ENCODE data around the gene RNF225. TPM values are rescaled to one million over a fixed set of nuclear protein-coding genes. Genes with fewer than 3 reads are reported as not detected.
"Not testable (repeated sequence)": the region's sequence is repeated elsewhere in the genome, so short reads cannot be mapped to it uniquely, and the experiment has no call there.

The RNF225 gene
- total and polyA plus RNA-seq, 10 of the 15 experiments (the other 5 are each of a cell fraction or from before 2014, with no cell fraction given) = 0.27 to 0.28 TPM; not detected in 8

- TF ChIP-seq SKIL (IDR thresholded peaks at IDR 0.05; ENCODE audit: low read depth, poor library complexity, severe bottlenecking) (no peak), TBL1XR1 (IDR thresholded peaks at IDR 0.05; ENCODE audit: low read depth, low read length) (no peak), BMI1 (IDR thresholded peaks at IDR 0.05; ENCODE audit: borderline replicate concordance) (no peak), ZNF687 (IDR thresholded peaks at IDR 0.05) (no peak), ZNF622 (IDR thresholded peaks at IDR 0.05) (no peak), SMAD5 (IDR thresholded peaks at IDR 0.05; ENCODE audit: low read depth) (no peak), MLLT1 (IDR thresholded peaks at IDR 0.05) (no peak), NRF1 (conservative IDR thresholded peaks at IDR 0.05; ENCODE audit: low read depth, low read length) (no peak), EZH2 (IDR thresholded peaks at IDR 0.05; ENCODE audit: borderline replicate concordance, control insufficient read depth, low read depth, low read length) (no peak), POLR2AphosphoS2 (IDR thresholded peaks at IDR 0.05; ENCODE audit: low read depth, low read length) (no peak), IRF3 (IDR thresholded peaks at IDR 0.05) (no peak), GABPA (IDR thresholded peaks at IDR 0.05; ENCODE audit: low read depth) (no peak)
These were observed 21.3 kb upstream of the RNF225 start (continued) for GRCh38 chr19:58374200-58374599.

GRCh38 chr19:58376724-58377123 lies 18.7 kb upstream of the RNF225 start:
- CTCF ChIA-PET; H3K4me2 ChIP-seq (ENCODE audit: control insufficient read depth, insufficient read depth); H3K27ac ChIP-seq (ENCODE audit: control insufficient read depth, insufficient read depth); H3K9me3 ChIP-seq (replicated peaks; ENCODE audit: control insufficient read depth, insufficient read depth, low read length); SMC1A ChIA-PET (ENCODE audit: uncharacterized antibody, unreplicated experiment); ATAC-seq; H3K27me3 ChIP-seq (replicated peaks in 1 of 2; ENCODE audit: control insufficient read depth in 2 of 2, insufficient read depth in 2 of 2, low read length in 1 of 2); intact Hi-C loops (cut with micrococcal nuclease; ENCODE audit: unreplicated experiment); H3K4me3 ChIP-seq; H4K20me1 ChIP-seq (ENCODE audit: control insufficient read depth, insufficient read depth); DNase-seq (ENCODE audit: low read depth, low spot score); H3K79me2 ChIP-seq (ENCODE audit: control insufficient read depth, insufficient read depth, low read length); BruUV-seq (replicated peaks); H3K36me3 ChIP-seq (ENCODE audit: control insufficient read depth in 2 of 2, insufficient read depth in 2 of 2, low read length in 1 of 2); H2AFZ ChIP-seq (ENCODE audit: control insufficient read depth, low read depth, low read length); FAIRE-seq; in situ Hi-C loops (cut with MboI); H3K9ac ChIP-seq (ENCODE audit: control insufficient read depth, insufficient read depth, low read length); H3K4me1 ChIP-seq (ENCODE audit: control insufficient read depth, insufficient read depth, low read length): not testable (repeated sequence)
- ChIA-PET POLR2A (interaction anchor here (2.2 kb wide), 1 partner anchor 14 kb away, joined by 5 read pairs; the partner anchor contains the start of gene ZNF497), RAD21 (ENCODE audit: unreplicated experiment) (interaction anchor here (0.7 to 1.3 kb wide), 2 partner anchors 14 to 30 kb away, joined by 3 to 4 read pairs; partner anchors contain the start of gene ZNF497)
- 63% methylated on average over 6 of the region's 7 CpGs for WGBS (ENCODE audit: insufficient coverage, insufficient replicate concordance, low lambda C conversion rate, missing lambda C conversion rate)
